Smooth muscle cell of the brain vasculature (primary cell): Measurements from ENCODE around the gene NNMT.
"Not testable (repeated sequence)": the region's sequence is repeated elsewhere in the genome, so short reads cannot be mapped to it uniquely, and the experiment has no call there.

Experiments
- DNase-seq: peaks from one replicate; pipeline ENCODE4 v3.0.0-alpha.2; 2012; ENCODE audit warnings: low read depth, low spot score

The NNMT gene

GRCh38 chr11:114310095-114310494 is 13.9 kb downstream of the NNMT start:
- no peak for DNase-seq

GRCh38 chr11:114311946-114312345 is 15.7 kb downstream of the NNMT start:
- no peak for DNase-seq

GRCh38 chr11:114314096-114314495 is 17.9 kb downstream of the NNMT start:
- no peak for DNase-seq

- DNase-seq: no peak
Measured at GRCh38 chr11:114315749-114316368, 19.7 kb downstream of the NNMT start.

GRCh38 chr11:114316980-114317786 is 21.0 kb downstream of the NNMT start:
- DNase-seq: no peak

GRCh38 chr11:114317787-114318137 is 21.6 kb downstream of the NNMT start:
- DNase-seq: no peak

- no peak for DNase-seq
Measured at GRCh38 chr11:114318361-114318760, 22.2 kb downstream of the NNMT start.

GRCh38 chr11:114319716-114320328 is 23.6 kb downstream of the NNMT start:
- no peak for DNase-seq

- no peak for DNase-seq
Measured at GRCh38 chr11:114321621-114322257, 25.5 kb downstream of the NNMT start.

GRCh38 chr11:114322934-114323333 is 26.7 kb downstream of the NNMT start:
- no peak for DNase-seq

GRCh38 chr11:114326151-114326550 is 30.0 kb downstream of the NNMT start:
- DNase-seq: no peak

GRCh38 chr11:114326776-114327175 is 30.6 kb downstream of the NNMT start:
- DNase-seq: no peak

GRCh38 chr11:114330373-114330772 is 34.2 kb downstream of the NNMT start:
- no peak for DNase-seq

GRCh38 chr11:114340311-114341131 is 44.3 kb downstream of the NNMT start:
- no peak for DNase-seq

GRCh38 chr11:114341667-114342066 is 45.5 kb downstream of the NNMT start:
- not testable (repeated sequence) for DNase-seq

- no peak for DNase-seq
Measured at GRCh38 chr11:114342476-114342875, 46.3 kb downstream of the NNMT start.

GRCh38 chr11:114343020-114343419 is 46.8 kb downstream of the NNMT start:
- no peak for DNase-seq

GRCh38 chr11:114343493-114343892 is 47.3 kb downstream of the NNMT start:
- no peak for DNase-seq

- no peak for DNase-seq
Measured at GRCh38 chr11:114344494-114344893, 48.3 kb downstream of the NNMT start.

- DNase-seq: no peak
Measured at GRCh38 chr11:114345575-114346222, 49.5 kb downstream of the NNMT start.

GRCh38 chr11:114346709-114347141 is 50.5 kb downstream of the NNMT start:
- DNase-seq: no peak
